C4-2B (cell line): Measurements from ENCODE around the gene FAAH2.

Experiments used
- ZFX ChIP-seq: fragments of 450-650 bp; IDR thresholded peaks from 2 replicates; pipeline ENCODE4 v1.6.1; 2017
- TF ChIP-seq, protein P1 (sequence below): fragments of 450-650 bp; conservative IDR thresholded peaks from 2 replicates; pipeline ENCODE4 v1.5.1; 2017; ENCODE audit warnings: mild to moderate bottlenecking

DNA sequence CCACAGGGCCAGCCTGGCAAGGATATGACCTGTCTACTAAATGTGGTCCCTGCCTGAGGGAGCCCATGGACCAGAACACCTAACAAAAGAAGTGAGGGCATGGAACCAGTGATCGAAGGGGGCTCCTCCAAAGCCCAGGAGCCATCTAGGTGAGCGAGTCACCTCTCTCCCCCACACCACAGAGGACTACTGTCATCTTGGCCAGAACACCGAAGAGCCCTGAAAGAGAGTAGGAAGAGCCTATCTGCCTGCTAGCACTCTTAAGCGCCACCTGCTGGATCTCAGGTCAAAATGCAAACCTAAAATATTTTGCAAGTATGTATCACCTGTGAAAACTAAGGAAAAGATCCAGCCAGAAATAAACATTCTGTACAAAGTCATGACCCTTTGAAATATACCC lies 167.4 kb downstream of the FAAH2 start:
- TF ChIP-seq, protein P1, sequence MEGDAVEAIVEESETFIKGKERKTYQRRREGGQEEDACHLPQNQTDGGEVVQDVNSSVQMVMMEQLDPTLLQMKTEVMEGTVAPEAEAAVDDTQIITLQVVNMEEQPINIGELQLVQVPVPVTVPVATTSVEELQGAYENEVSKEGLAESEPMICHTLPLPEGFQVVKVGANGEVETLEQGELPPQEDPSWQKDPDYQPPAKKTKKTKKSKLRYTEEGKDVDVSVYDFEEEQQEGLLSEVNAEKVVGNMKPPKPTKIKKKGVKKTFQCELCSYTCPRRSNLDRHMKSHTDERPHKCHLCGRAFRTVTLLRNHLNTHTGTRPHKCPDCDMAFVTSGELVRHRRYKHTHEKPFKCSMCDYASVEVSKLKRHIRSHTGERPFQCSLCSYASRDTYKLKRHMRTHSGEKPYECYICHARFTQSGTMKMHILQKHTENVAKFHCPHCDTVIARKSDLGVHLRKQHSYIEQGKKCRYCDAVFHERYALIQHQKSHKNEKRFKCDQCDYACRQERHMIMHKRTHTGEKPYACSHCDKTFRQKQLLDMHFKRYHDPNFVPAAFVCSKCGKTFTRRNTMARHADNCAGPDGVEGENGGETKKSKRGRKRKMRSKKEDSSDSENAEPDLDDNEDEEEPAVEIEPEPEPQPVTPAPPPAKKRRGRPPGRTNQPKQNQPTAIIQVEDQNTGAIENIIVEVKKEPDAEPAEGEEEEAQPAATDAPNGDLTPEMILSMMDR: peak; percentile 73
- no peak for TF ChIP-seq ZFX
